IMR-90 (cell line): ENCODE measurements around the gene COA5. TPM values are rescaled to one million over a fixed set of nuclear protein-coding genes. Genes with fewer than 3 reads are reported as not detected.

Source experiments
- ATAC-seq: fragments of 200-7000 bp; cut with Tn5 transposase; 2 replicates; pipeline ENCODE4 v1.9.1; 2020; ENCODE audit warnings: low read depth, mild to moderate bottlenecking, moderate library complexity
- BruUV-seq: library from RNA; stranded (reverse); fragments of 400-500 nt; replicated peaks from 2 replicates; lab custom pipeline; 2021; lab: Mats Ljungman, UMichigan
- CTCF ChIA-PET: fragments of 300-600 bp; formaldehyde crosslinking; extraction: SDS; loops from one replicate; lab custom pipeline; 2021; ENCODE audit warnings: antibody characterized with exemption; lab: Yijun Ruan, JAX
- POLR2A ChIA-PET: fragments of 300-600 bp; sonication (Branson Sonifier 250); formaldehyde crosslinking; loops from one replicate; lab custom pipeline; 2022; ENCODE audit warnings: antibody characterized with exemption; ENCODE audit not compliant: unreplicated experiment; lab: Charles Lee
- DNase-seq: peaks from one replicate; pipeline ENCODE4 v3.0.0; 2013
- H2AFZ ChIP-seq: replicated peaks from 2 replicates; pipeline ENCODE3; 2013; ENCODE audit warnings: low read length, mild to moderate bottlenecking; ENCODE audit not compliant: poor library complexity
- H2AK5ac ChIP-seq: 2 replicates; pipeline ENCODE4 v1.6.1; 2013; ENCODE audit warnings: low read depth, low read length, inconsistent platforms
- H2AK9ac ChIP-seq: replicated peaks from 2 replicates; pipeline ENCODE3; 2013; ENCODE audit warnings: mild to moderate bottlenecking, low read depth, low read length, moderate library complexity; ENCODE audit not compliant: poor library complexity
- H2BK120ac ChIP-seq: 2 replicates; pipeline ENCODE4 v1.6.1; 2013; ENCODE audit warnings: low read depth, low read length, inconsistent platforms
- H2BK15ac ChIP-seq: 3 replicates; pipeline ENCODE4 v1.6.1; 2013; ENCODE audit warnings: low read depth, low read length, inconsistent platforms
- H2BK20ac ChIP-seq: 2 replicates; pipeline ENCODE4 v1.6.1; 2013; ENCODE audit warnings: low read depth, mild to moderate bottlenecking, inconsistent platforms, low read length, moderate library complexity
- H2BK5ac ChIP-seq: 2 replicates; pipeline ENCODE4 v1.6.1; 2013; ENCODE audit warnings: mild to moderate bottlenecking, low read depth, low read length, inconsistent platforms; ENCODE audit not compliant: poor library complexity, severe bottlenecking
- H3K14ac ChIP-seq: replicated peaks from 2 replicates; pipeline ENCODE4 v1.6.1; 2013; ENCODE audit warnings: low read depth, low read length, inconsistent platforms
- H3K18ac ChIP-seq: 2 replicates; pipeline ENCODE4 v1.6.1; 2013; ENCODE audit warnings: low read depth, low read length, control low read depth
- H3K23ac ChIP-seq: 2 replicates; pipeline ENCODE4 v1.6.1; 2013; ENCODE audit warnings: low read depth, low read length, inconsistent platforms
- H3K27ac ChIP-seq: 2 replicates; pipeline ENCODE4 v1.5.1; 2013; ENCODE audit warnings: mild to moderate bottlenecking, control low read depth, low read length; ENCODE audit not compliant: insufficient read depth
- H3K27me3 ChIP-seq: 2 replicates; pipeline ENCODE4 v1.6.1; 2013; ENCODE audit warnings: low read length; ENCODE audit not compliant: control insufficient read depth, insufficient read depth
- H3K36me3 ChIP-seq: 2 replicates; pipeline ENCODE4 v1.6.1; 2013; ENCODE audit warnings: low read length, mixed read lengths; ENCODE audit not compliant: control insufficient read depth, insufficient read depth
- H3K4ac ChIP-seq: 2 replicates; pipeline ENCODE4 v1.6.1; 2013; ENCODE audit warnings: low read depth, low read length, inconsistent platforms
- H3K4me1 ChIP-seq: 2 replicates; pipeline ENCODE4 v1.6.1; 2013; ENCODE audit warnings: low read length, mixed read lengths; ENCODE audit not compliant: control insufficient read depth, insufficient read depth
- H3K4me2 ChIP-seq: 2 replicates; pipeline ENCODE4 v1.6.1; 2013; ENCODE audit warnings: low read depth, mild to moderate bottlenecking, control low read depth, low read length, moderate library complexity
- H3K4me3 ChIP-seq: 2 replicates; pipeline ENCODE4 v1.5.1; 2013; ENCODE audit warnings: low read depth, mild to moderate bottlenecking, control low read depth, low read length, moderate library complexity; ENCODE audit not compliant: insufficient read depth
- H3K56ac ChIP-seq: 2 replicates; pipeline ENCODE4 v1.6.1; 2013; ENCODE audit warnings: low read length, inconsistent platforms; ENCODE audit not compliant: insufficient read depth; ENCODE audit errors: extremely low read depth
- H3K79me1 ChIP-seq, 2 experiments: 2 replicates each; pipeline ENCODE4 v1.6.1; 2013; ENCODE audit warnings: low read length in 2 of 2, inconsistent platforms in 1 of 2, low read depth in 1 of 2
- H3K9ac ChIP-seq: 2 replicates; pipeline ENCODE4 v1.6.1; 2013; ENCODE audit warnings: low read depth, low read length, control low read depth
- H3K9me1 ChIP-seq: 2 replicates; pipeline ENCODE4 v1.6.1; 2013; ENCODE audit warnings: low read length, inconsistent platforms; ENCODE audit not compliant: insufficient read depth
- H3K9me3 ChIP-seq: 2 replicates; pipeline ENCODE4 v1.6.1; 2013; ENCODE audit warnings: low read length; ENCODE audit not compliant: control insufficient read depth, insufficient read depth
- H4K20me1 ChIP-seq: 2 replicates; pipeline ENCODE4 v1.6.1; 2013; ENCODE audit warnings: low read length, inconsistent platforms; ENCODE audit not compliant: insufficient read depth
- H4K5ac ChIP-seq: 2 replicates; pipeline ENCODE4 v1.6.1; 2013; ENCODE audit warnings: mild to moderate bottlenecking, low read depth, low read length, control low read depth
- H4K8ac ChIP-seq, 2 experiments: 2 replicates each; pipeline ENCODE4 v1.6.1; 2013; ENCODE audit warnings: low read depth in 2 of 2, low read length in 2 of 2, control low read depth in 1 of 2, inconsistent platforms in 1 of 2
- H4K91ac ChIP-seq: 2 replicates; pipeline ENCODE4 v1.6.1; 2013; ENCODE audit warnings: low read depth, low read length, inconsistent platforms; ENCODE audit not compliant: insufficient read depth
- CEBPB ChIP-seq: IDR thresholded peaks from 2 replicates; pipeline ENCODE4 v1.6.1; 2012; ENCODE audit warnings: low read depth, low read length, improper control_type of control experiment
- NFE2L2 ChIP-seq: fragments of 150-350 bp; IDR thresholded peaks from 2 replicates; pipeline ENCODE4 v1.6.1; 2016; ENCODE audit warnings: low read depth, mild to moderate bottlenecking, low read length
- RCOR1 ChIP-seq: IDR thresholded peaks from 2 replicates; pipeline ENCODE4 v1.6.1; 2012; ENCODE audit warnings: mild to moderate bottlenecking, low read length, improper control_type of control experiment; ENCODE audit not compliant: insufficient replicate concordance
- SMC3 ChIP-seq: fragments of 150-350 bp; IDR thresholded peaks from 2 replicates; pipeline ENCODE4 v1.6.1; 2016; ENCODE audit warnings: low read depth, mild to moderate bottlenecking, antibody characterized with exemption, low read length, moderate library complexity
- WGBS, 2 experiments: methylation state at CpG; one replicate each; pipeline versions ENCODE4 v1.1.5 to v1.1.7; 2013; ENCODE audit warnings: missing lambda C conversion rate in 2 of 2; ENCODE audit not compliant: insufficient read length in 1 of 2; ENCODE audit errors: extremely low coverage in 2 of 2; 5-methylcytosine and 5-hydroxymethylcytosine counted together
- dilution Hi-C: fragments of 300-500 bp; cut with HindIII; formaldehyde crosslinking; loops from one replicate; pipeline ENCODE4 v1.14.3; 2018; ENCODE audit warnings: low sequenced_read_pairs; ENCODE audit not compliant: unreplicated experiment
- in situ Hi-C: fragments of 300-500 bp; cut with MboI; formaldehyde crosslinking; loops from 3 replicates; pipeline ENCODE4 v1.14.3; 2019; ENCODE audit warnings: low sequenced_read_pairs, inconsistent platforms, mixed read lengths
- intact Hi-C: fragments of 100-400 bp; cut with micrococcal nuclease; formaldehyde crosslinking; loops from 2 replicates; pipeline ENCODE4 v1.10.0; 2022
- polyA plus RNA-seq, 3 experiments: library from polyadenylated mRNA; depleted of rRNA; stranded (reverse); fragments of >200 nt; gene quantifications; 2 replicates each; pipeline ENCODE4 v1.2.3, GENCODE V29; 2012; ENCODE audit warnings: low replicate concordance in 1 of 3
- total RNA-seq: library from RNA; depleted of rRNA; stranded (reverse); fragments of >200 nt; gene quantifications from 2 replicates; pipeline ENCODE4 v1.2.3, GENCODE V29; 2012
- TF ChIP-seq, protein P1 (sequence below): fragments of 150-350 bp; IDR thresholded peaks from 2 replicates; pipeline ENCODE4 v1.6.1; 2016; ENCODE audit warnings: low read depth, mild to moderate bottlenecking, low read length, moderate library complexity, borderline replicate concordance

The COA5 gene
- total and polyA plus RNA-seq, 2 of the 4 experiments (the other 2 are of a cell fraction) = 8.4 to 14.2 TPM

DNA sequence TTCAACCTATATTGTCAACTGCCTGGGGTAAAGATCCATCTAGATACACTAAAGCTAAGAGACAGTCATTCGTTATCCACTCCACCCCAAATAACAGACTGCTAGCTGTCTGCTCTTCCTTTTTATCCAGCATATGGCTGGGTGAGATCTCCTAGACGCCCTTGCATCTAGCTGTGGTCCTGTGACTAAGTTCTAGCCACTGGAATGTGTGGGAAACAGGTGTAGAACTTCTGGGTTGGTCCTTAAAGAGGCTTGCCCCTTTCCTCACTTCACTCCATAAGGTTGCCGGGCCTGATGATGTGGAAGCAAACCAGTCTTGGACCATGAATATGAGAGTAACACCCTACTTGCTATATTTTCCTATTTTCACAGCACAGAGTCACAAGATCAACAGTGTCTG lies 3.2 kb downstream of the COA5 start:
- Histone ChIP-seq H2BK120ac (no peak overlapping the region), H2BK5ac (no peak overlapping the region), H4K8ac (no peak overlapping the region), H3K23ac (no peak overlapping the region), H4K20me1 (peaks cover 8% of the 10 kb centered on the region; the same call in 1 of the 2 replicates), H4K5ac (no peak overlapping the region), H3K9me3 (no peaks in the 10 kb centered on the region), H3K9ac (no peak overlapping the region), H3K4me1 (peaks cover 9% of the 10 kb centered on the region), H2AK9ac (no peak overlapping the region), H3K14ac (no peak overlapping the region), H3K27ac (no peak overlapping the region), H3K36me3 (peaks cover 7% of the 10 kb centered on the region; the same call in 1 of the 2 replicates), H2BK20ac (no peak overlapping the region), H3K56ac (no peak overlapping the region), H3K4ac (no peak overlapping the region), H3K27me3 (no peaks in the 10 kb centered on the region), H2BK15ac (no peak overlapping the region), H2AK5ac (no peak overlapping the region), H3K18ac (no peak overlapping the region), H4K91ac (no peak overlapping the region), H3K9me1 (peaks cover 6% of the 10 kb centered on the region; the same call in 1 of the 2 replicates), H3K79me1 (peaks cover 41 to 58% of the 10 kb centered on the region in 2 experiments), H3K4me3 (no peak overlapping the region), H2AFZ (no peak overlapping the region), H3K4me2 (no peak overlapping the region)
- ATAC-seq (no peak), DNase-seq (no peak)
- dilution Hi-C loops (no loop called here), in situ Hi-C loops (no loop called here), intact Hi-C loops (loop anchor here (10.0 kb wide), 1 partner anchor 160 kb away; the partner anchor contains the start of gene INPP4A)
- ChIA-PET POLR2A (no interaction called here), CTCF (no interaction called here)
- WGBS, 2 experiments = no CpG with 5 or more reads among the region's 3 CpGs
- no TSS peak for BruUV-seq
- TF ChIP-seq CEBPB (no peak), NFE2L2 (no peak), SMC3 (no peak), RCOR1 (no peak)
- TF ChIP-seq, protein P1, sequence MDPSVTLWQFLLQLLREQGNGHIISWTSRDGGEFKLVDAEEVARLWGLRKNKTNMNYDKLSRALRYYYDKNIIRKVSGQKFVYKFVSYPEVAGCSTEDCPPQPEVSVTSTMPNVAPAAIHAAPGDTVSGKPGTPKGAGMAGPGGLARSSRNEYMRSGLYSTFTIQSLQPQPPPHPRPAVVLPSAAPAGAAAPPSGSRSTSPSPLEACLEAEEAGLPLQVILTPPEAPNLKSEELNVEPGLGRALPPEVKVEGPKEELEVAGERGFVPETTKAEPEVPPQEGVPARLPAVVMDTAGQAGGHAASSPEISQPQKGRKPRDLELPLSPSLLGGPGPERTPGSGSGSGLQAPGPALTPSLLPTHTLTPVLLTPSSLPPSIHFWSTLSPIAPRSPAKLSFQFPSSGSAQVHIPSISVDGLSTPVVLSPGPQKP = no peak
